BLaER1 (cell line): Measurements from ENCODE around the gene ATR.
"Not testable (repeated sequence)": the region's sequence is repeated elsewhere in the genome, so short reads cannot be mapped to it uniquely, and the experiment has no call there.

Experiments
- H3K27ac ChIP-seq: shearing (Covaris generic); formaldehyde crosslinking; 2 replicates; pipeline ENCODE4 v1.8.1; 2022
- H3K27me3 ChIP-seq: shearing (Covaris generic); formaldehyde crosslinking; 2 replicates; pipeline ENCODE4 v1.8.1; 2022
- H3K36me3 ChIP-seq: shearing (Covaris generic); formaldehyde crosslinking; 2 replicates; pipeline ENCODE4 v1.8.1; 2022
- H3K4me1 ChIP-seq: shearing (Covaris generic); formaldehyde crosslinking; 2 replicates; pipeline ENCODE4 v1.8.1; 2022
- H3K4me2 ChIP-seq: shearing (Covaris generic); formaldehyde crosslinking; 2 replicates; pipeline ENCODE4 v1.8.1; 2022
- H3K4me3 ChIP-seq: shearing (Covaris generic); formaldehyde crosslinking; 2 replicates; pipeline ENCODE4 v1.8.1; 2022
- H3K9ac ChIP-seq: shearing (Covaris generic); formaldehyde crosslinking; 2 replicates; pipeline ENCODE4 v1.8.1; 2022
- H3K9me3 ChIP-seq: shearing (Covaris generic); formaldehyde crosslinking; 2 replicates; pipeline ENCODE4 v1.8.1; 2022
- H4K20me1 ChIP-seq: shearing (Covaris generic); formaldehyde crosslinking; 2 replicates; pipeline ENCODE4 v1.8.1; 2022
- Cebpa-rat ChIP-seq: shearing (Covaris generic); IDR thresholded peaks from 2 replicates; pipeline ENCODE4 v1.8.1; 2022

The ATR gene

GRCh38 chr3:142595581-142595950, 17.0 kb upstream of the ATR start:
- Histone ChIP-seq H3K27me3 (no peaks in the 10 kb centered on the region; the same call in 1 of the 2 replicates), H3K4me2 (peak overlapping the region; percentile 79), H3K4me1 (peaks cover 21% of the 10 kb centered on the region), H3K36me3 (no peaks in the 10 kb centered on the region), H3K9me3 (no peaks in the 10 kb centered on the region), H3K4me3 (peak overlapping the region; percentile 79), H4K20me1 (no peaks in the 10 kb centered on the region), H3K9ac (peak overlapping the region; percentile 74), H3K27ac (no peak overlapping the region)
- no peak for TF ChIP-seq Cebpa-rat

GRCh38 chr3:142595141-142595540, 16.6 kb upstream of the ATR start:
- Histone ChIP-seq H3K4me1 (peaks cover 21% of the 10 kb centered on the region), H3K27ac (no peak overlapping the region), H3K4me2 (no peak overlapping the region), H3K9me3 (no peaks in the 10 kb centered on the region), H4K20me1 (no peaks in the 10 kb centered on the region), H3K27me3 (no peaks in the 10 kb centered on the region; the same call in 1 of the 2 replicates), H3K36me3 (no peaks in the 10 kb centered on the region), H3K9ac (no peak overlapping the region), H3K4me3 (no peak overlapping the region)
- no peak for TF ChIP-seq Cebpa-rat

- H3K9me3 ChIP-seq, H3K9ac ChIP-seq, H4K20me1 ChIP-seq, H3K4me2 ChIP-seq, H3K27me3 ChIP-seq, H3K27ac ChIP-seq, H3K36me3 ChIP-seq, H3K4me3 ChIP-seq: not testable (repeated sequence)
- peaks cover 14% of the 10 kb centered on the region for H3K4me1 ChIP-seq
Observed at GRCh38 chr3:142592268-142592667, 13.7 kb upstream of the ATR start.

GRCh38 chr3:142588703-142589102, 10.2 kb upstream of the ATR start:
- H3K4me2 ChIP-seq, result no peak overlapping the region

GRCh38 chr3:142586803-142587406, 8.4 kb upstream of the ATR start:
- H3K27me3 ChIP-seq, result no peaks in the 10 kb centered on the region
- no peak overlapping the region for H3K4me3 ChIP-seq
- TF ChIP-seq Cebpa-rat, result no peak
- no peak overlapping the region for H3K4me2 ChIP-seq
- no peak overlapping the region for H3K9ac ChIP-seq
- H3K4me1 ChIP-seq, result no peaks in the 10 kb centered on the region
- no peaks in the 10 kb centered on the region for H3K9me3 ChIP-seq
- H3K27ac ChIP-seq, result no peak overlapping the region
- no peaks in the 10 kb centered on the region for H3K36me3 ChIP-seq
- no peaks in the 10 kb centered on the region for H4K20me1 ChIP-seq

More at GRCh38 chr3:142588703-142589102, 10.2 kb upstream of the ATR start:
- no peak for TF ChIP-seq Cebpa-rat
- no peaks in the 10 kb centered on the region for H3K9me3 ChIP-seq
- H4K20me1 ChIP-seq, result no peaks in the 10 kb centered on the region
- H3K27me3 ChIP-seq, result no peaks in the 10 kb centered on the region
- no peak overlapping the region for H3K27ac ChIP-seq
- no peaks in the 10 kb centered on the region for H3K4me1 ChIP-seq
- H3K9ac ChIP-seq, result no peak overlapping the region
- H3K36me3 ChIP-seq, result no peaks in the 10 kb centered on the region
- H3K4me3 ChIP-seq, result no peak overlapping the region

- H3K4me2 ChIP-seq, H3K9ac ChIP-seq, H3K9me3 ChIP-seq, H3K4me3 ChIP-seq, H3K27me3 ChIP-seq, H3K27ac ChIP-seq, H4K20me1 ChIP-seq, H3K36me3 ChIP-seq: not testable (repeated sequence)
- peaks cover 26% of the 10 kb centered on the region for H3K4me1 ChIP-seq
Observed at GRCh38 chr3:142581070-142581469, 2.5 kb upstream of the ATR start.

- Histone ChIP-seq H3K27me3 (no peaks in the 10 kb centered on the region), H3K27ac (no peak overlapping the region), H3K9ac (no peak overlapping the region), H3K4me2 (peak overlapping the region; percentile 82), H3K4me3 (no peak overlapping the region), H3K9me3 (no peaks in the 10 kb centered on the region), H4K20me1 (peaks cover 8% of the 10 kb centered on the region; the same call in 1 of the 2 replicates), H3K4me1 (peaks cover 26% of the 10 kb centered on the region), H3K36me3 (0 out of 2 replicates have a peak, but pooled peaks cover 9% of the 10 kb centered on the region)
- no peak for TF ChIP-seq Cebpa-rat
Observed at GRCh38 chr3:142580061-142580423, 1.5 kb upstream of the ATR start.

GRCh38 chr3:142577696-142578328, 721 bp downstream of the ATR start:
- Histone ChIP-seq H3K4me3 (peak overlapping the region; percentile 94), H3K9ac (peak overlapping the region; percentile 95), H3K36me3 (peaks cover 13% of the 10 kb centered on the region), H4K20me1 (peaks cover 18% of the 10 kb centered on the region; the same call in 1 of the 2 replicates), H3K9me3 (no peaks in the 10 kb centered on the region), H3K27me3 (no peaks in the 10 kb centered on the region), H3K4me2 (peak overlapping the region; percentile 94), H3K4me1 (peaks cover 26% of the 10 kb centered on the region), H3K27ac (peak overlapping the region; percentile 86)
- no peak for TF ChIP-seq Cebpa-rat

- H3K9me3 ChIP-seq, result no peaks in the 10 kb centered on the region
- peaks cover 26% of the 10 kb centered on the region for H3K4me1 ChIP-seq
- no peak overlapping the region for H3K27ac ChIP-seq
- no peak overlapping the region for H3K4me3 ChIP-seq
- H3K27me3 ChIP-seq, result no peaks in the 10 kb centered on the region
- TF ChIP-seq Cebpa-rat, result no peak
- H3K9ac ChIP-seq, result no peak overlapping the region
- H3K36me3 ChIP-seq, result peaks cover 23% of the 10 kb centered on the region
- H4K20me1 ChIP-seq, result peaks cover 18% of the 10 kb centered on the region; the same call in 1 of the 2 replicates
- peak overlapping the region; percentile 94 for H3K4me2 ChIP-seq
Observed at GRCh38 chr3:142576792-142577191, 1.7 kb downstream of the ATR start.

GRCh38 chr3:142574665-142575064, 3.9 kb downstream of the ATR start:
- H3K9me3 ChIP-seq, result no peaks in the 10 kb centered on the region; the same call in 1 of the 2 replicates
- TF ChIP-seq Cebpa-rat, result no peak
- H3K4me3 ChIP-seq, result no peak overlapping the region
- H3K27me3 ChIP-seq, result no peaks in the 10 kb centered on the region
- H4K20me1 ChIP-seq, result peaks cover 18% of the 10 kb centered on the region; the same call in 1 of the 2 replicates
- no peak overlapping the region for H3K4me2 ChIP-seq
- no peak overlapping the region; the same call in 1 of the 2 replicates for H3K9ac ChIP-seq
- H3K36me3 ChIP-seq, result peaks cover 44% of the 10 kb centered on the region
- H3K4me1 ChIP-seq, result peaks cover 23% of the 10 kb centered on the region
- H3K27ac ChIP-seq, result no peak overlapping the region

GRCh38 chr3:142574223-142574622, 4.3 kb downstream of the ATR start:
- H3K9ac ChIP-seq, result not testable (repeated sequence)

GRCh38 chr3:142569422-142569821, 9.1 kb downstream of the ATR start:
- H3K4me2 ChIP-seq, H3K4me1 ChIP-seq, H3K9ac ChIP-seq, H3K27ac ChIP-seq, H3K27me3 ChIP-seq, H3K4me3 ChIP-seq: not testable (repeated sequence)
- Histone ChIP-seq H3K36me3 (peaks cover 78% of the 10 kb centered on the region), H3K9me3 (peaks cover 12% of the 10 kb centered on the region), H4K20me1 (peaks cover 20% of the 10 kb centered on the region)

More at GRCh38 chr3:142574223-142574622, 4.3 kb downstream of the ATR start:
- H3K9me3 ChIP-seq, H3K4me2 ChIP-seq, H3K27ac ChIP-seq, H3K4me3 ChIP-seq, H3K27me3 ChIP-seq: not testable (repeated sequence)
- peaks cover 48% of the 10 kb centered on the region for H3K36me3 ChIP-seq
- peaks cover 18% of the 10 kb centered on the region; the same call in 1 of the 2 replicates for H4K20me1 ChIP-seq
- H3K4me1 ChIP-seq, result peaks cover 19% of the 10 kb centered on the region
